GM19467 (cell line): Measurements from ENCODE around the gene TMEM254.
"Not testable (repeated sequence)": the region's sequence is repeated elsewhere in the genome, so short reads cannot be mapped to it uniquely, and the experiment has no call there.

Experiments
- ATAC-seq: cut with Tn5 transposase; IDR thresholded peaks from one replicate; pipeline ENCODE4 v1.9.1; 2021; ENCODE audit warnings: mild to moderate bottlenecking, moderate library complexity; ENCODE audit not compliant: unreplicated experiment

The TMEM254 gene

DNA sequence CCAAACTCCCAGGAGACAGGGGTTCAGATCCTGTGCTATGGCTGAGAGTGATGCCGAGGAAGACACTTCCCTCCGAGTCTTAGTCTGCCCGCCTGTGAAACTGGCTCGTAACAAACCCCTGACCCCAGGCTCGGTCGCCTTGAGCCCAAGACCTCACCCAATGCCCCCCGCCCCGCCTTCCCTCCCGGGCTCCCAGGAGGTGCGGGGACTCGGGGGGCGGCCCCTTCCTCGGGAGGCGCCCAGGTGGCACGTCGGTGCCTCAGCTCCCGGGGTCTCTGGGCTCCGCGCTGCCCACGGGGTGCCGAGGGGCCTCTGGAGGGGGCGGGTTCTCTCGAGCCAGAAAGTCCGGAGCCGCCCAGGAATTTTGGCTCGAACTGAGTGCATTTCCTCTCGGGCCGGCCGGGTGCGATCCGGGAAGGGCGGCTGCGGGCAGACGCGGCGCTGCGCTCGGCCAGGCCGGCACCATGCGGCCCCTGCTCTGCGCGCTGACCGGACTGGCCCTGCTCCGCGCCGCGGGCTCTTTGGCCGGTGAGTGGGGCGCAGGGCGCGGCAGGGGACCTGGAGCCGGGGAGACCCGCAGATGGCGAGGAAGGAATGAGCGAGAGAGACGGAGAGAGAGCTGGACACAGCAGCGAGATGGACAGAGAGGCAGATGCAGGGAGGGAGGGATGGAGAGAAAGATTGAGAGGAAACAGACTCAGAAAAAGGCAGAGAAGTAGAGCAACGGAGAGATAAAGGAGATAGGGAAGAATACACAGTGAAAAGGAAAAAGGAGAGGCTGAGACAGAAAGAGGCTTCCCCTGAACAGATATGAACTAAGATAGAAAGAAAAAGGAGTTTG lies 54.1 kb downstream of the TMEM254 start, which contains the start of gene PLAC9:
TSS of gene PLAC9 (plus strand) at position 432 of the 841 bp plus-strand sequence. CDS start at position 465, 33 bp downstream.
- no peak for ATAC-seq

DNA sequence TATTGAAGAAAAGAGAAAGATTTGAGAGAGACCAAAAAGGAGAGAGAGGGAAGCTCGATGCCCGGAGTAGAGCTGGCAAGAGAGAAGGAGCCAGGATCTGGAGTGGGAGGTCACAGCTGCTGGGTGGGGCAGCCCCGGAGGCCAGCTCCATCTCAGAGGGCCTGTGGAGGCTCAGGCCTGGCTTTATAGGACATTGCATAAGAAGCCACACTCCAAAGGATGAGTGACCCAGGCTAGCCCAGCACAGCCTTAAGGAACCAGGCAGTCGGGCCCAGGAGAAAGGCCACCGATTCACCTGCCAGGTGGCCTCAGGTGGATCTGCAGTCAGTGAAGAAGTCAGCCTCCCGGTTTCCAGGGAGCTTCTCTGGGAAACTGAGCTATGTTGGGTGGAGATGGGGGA lies 54.7 kb downstream of the TMEM254 start:
- ATAC-seq: no peak

DNA sequence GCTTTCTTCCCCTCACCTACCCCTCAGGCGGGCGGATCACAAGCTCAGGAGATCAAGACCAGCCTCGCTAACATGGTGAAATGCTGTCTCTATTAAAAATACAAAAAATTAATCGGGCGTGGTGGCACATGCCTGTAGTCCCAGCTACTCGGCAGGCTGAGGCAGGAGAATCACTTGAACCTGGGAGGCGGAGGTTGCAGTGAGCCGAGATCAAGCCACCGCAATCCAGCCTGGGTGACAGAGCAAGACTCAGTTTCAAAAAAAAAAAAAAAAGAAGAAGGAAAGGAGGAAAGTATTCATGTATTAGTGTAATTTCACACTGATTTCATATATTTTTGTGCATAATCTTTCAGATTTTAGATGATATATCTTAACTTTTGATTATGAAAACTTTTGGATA lies 55.2 kb downstream of the TMEM254 start:
- not testable (repeated sequence) for ATAC-seq

DNA sequence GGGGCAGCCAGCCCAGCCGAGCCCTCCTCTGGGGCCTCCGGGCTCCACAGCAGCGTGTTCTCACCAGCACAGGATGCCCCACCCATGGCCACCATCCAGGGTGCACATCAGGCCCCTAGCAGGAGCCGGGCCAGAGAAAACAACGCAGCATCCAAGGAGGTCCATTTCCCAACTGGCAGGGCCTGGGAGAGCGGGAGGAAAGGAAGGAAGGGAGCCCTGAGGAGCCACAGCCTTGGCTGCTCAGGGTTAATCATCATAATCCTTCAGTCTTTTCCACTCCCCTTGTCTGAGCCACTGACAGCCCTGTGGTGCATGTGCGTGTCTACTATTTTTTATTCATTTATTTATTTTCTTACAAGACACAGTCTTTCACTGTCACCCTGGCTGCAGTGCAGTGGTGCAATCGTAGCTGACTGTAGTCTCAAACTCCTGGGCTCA lies 57.7 kb downstream of the TMEM254 start:
- ATAC-seq: no peak

DNA sequence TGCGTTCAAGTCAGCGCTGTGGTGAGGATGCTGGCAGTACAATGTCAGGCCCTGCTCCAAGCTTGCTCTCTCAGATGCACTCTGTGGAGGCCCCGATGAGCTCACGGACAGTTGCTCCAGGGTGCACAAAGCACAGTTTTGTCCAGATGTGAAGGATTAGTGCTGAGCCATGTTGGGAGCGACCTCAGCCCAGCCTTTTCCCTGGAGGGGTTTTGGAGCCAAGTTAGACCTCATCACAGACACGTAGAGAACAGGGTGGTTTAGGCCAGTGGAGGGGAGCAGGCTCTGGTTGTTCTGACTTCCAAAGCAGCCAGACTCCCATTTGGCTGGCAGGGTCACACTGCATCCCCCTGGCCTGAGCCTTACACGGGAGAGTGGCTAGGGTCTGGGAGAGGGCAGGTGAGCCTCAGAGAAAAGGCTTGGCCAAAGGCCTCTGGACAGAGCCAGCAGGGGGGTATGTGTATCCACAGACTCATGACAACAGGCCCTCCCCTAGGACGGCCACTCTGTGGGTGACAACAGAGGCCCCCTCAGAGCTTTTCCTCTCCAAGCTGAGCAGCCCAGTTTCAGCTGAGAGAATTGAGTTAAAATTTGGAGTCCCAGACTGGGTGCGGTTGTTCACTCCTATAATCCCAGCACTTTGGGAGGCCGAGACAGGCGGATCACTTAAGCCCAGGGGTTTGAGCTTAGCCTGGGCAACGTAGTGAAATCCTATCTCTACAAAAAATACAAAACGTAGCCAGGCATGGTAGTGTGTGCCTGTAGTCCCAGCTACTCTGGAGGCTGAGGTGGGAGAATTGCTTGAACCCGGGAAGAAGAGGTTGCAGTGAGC lies 58.8 kb downstream of the TMEM254 start:
- no peak for ATAC-seq

DNA sequence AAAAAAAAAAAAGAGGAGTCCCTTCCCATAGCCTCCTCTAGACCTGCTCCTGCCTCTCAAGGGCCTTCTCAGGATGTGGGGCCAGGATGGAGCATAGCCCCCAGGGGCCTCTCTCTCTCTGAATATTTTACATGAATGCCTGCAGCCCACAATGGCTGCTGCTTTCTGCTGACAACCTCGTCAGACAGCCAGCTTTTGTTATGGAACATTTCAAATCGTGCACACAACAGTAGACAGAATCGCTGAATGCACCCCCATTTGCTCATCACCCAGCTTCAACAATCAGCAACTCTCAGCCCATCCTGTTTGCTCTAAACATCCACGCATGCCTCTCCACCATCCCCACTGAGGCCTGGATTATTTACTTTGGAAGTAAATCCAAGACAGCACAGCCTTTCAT lies 59.5 kb downstream of the TMEM254 start:
- ATAC-seq: no peak

DNA sequence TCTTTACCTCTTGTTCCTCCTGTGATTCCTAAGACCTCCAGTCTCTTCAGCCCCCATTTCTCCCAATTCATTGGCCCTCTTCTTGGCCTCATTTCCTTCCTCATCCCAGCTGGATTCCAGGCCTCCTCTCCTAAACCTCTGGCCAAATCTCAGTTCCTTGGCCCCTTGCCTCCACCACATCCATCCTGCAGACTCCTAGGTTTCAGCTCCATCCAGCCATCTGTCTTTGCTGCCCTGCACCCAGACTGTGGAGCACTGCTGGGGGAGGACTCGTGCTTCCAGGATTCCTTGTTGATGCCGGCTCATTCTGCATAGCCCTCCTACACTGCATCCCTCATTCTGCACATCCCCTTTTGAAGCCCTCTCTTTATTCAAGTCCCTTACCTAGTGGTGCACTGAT lies 60.8 kb downstream of the TMEM254 start:
- no peak for ATAC-seq

DNA sequence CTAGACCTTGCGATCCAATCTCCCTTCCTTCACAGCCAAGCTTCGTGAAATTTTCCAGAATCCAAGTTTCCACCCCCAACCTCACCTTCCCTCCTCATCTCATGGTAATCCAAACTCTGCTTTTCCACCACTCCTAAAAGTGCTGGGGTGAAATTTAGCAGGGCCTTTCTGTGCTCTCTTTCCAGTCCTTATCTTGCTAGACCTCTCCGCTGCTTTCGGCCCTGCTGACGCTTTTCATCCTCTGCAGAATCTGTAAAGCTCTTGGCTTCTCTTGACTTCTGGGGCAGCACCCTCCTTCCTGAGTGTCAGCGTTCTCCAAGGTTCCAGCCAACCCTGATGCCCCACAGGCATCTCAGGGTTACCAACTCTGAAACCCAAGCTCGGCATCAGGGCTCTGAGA lies 61.8 kb downstream of the TMEM254 start:
- ATAC-seq: no peak

DNA sequence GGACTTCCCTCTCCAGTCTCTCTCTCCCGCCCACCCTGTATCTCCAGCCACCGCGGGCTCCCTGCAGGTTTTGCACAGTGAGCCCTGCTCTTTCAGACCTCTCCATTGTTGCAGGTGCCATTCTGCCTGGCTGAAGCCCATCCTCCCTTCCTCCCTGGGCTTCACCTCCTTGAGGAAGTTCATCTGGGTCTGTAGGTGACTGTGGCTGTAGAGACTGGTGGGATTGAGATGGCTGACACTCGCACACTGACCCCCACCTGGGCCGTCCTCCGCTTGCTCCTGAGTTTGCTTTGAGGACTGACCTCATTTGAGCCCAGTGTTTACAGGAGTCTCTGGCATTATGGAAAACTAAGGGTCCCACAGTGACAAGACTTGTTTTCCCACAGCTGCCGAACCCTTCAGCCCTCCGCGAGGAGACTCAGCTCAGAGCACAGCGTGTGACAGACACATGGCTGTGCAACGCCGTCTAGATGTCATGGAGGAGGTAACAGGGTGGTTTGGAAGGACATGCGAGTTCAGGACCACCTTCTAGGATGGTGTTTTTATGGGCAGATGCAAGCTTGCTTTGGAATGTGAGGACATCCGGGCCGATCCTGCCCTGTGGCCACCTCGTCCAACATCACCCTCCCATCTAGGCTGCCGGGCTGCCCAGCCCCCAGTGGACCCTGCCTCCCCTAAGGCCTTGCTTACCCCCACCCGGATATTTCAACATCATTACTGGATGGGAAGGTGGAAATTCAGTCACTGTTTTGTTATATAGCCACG lies 63.4 kb downstream of the TMEM254 start:
- no peak for ATAC-seq
